ENCODE data around the gene EXOC6B.

- TF ChIP-seq CTCF (IDR thresholded peaks at IDR 0.05): no peak
- no peak for TF ChIP-seq POLR2A (IDR thresholded peaks at IDR 0.05)
Measured at GRCh38 chr2:72178551-72178950, 647.3 kb downstream of the EXOC6B start.

All from body of pancreas (tissue), 4 donors.